Retinal pigment epithelial cell (primary cell): ENCODE measurements around the gene ZBTB25.

Experiments used
- DNase-seq: peaks from one replicate; pipeline ENCODE4 v3.0.0-alpha.2; 2010; ENCODE audit warnings: low read depth
- H3K4me3 ChIP-seq: 2 replicates; pipeline ENCODE4 v1.5.1; 2011; ENCODE audit warnings: mild to moderate bottlenecking, low read length, control low read depth, moderate library complexity
- CTCF ChIP-seq: conservative IDR thresholded peaks from 2 replicates; pipeline ENCODE4 v1.5.1; 2011; ENCODE audit warnings: low read depth, low read length, control low read depth, inconsistent platforms

The ZBTB25 gene

GRCh38 chr14:64465191-64465822 is 38.3 kb downstream of the ZBTB25 start, which contains the start of gene AKAP5:
TSS of gene AKAP5 (plus strand) at chr14:64465499. CDS start at chr14:64468395, 2,896 bp downstream.
- TF ChIP-seq CTCF = no peak
- no peak for DNase-seq
- H3K4me3 ChIP-seq = peak within 1 kb of the TSS; percentile 75

GRCh38 chr14:64464651-64465050 is 39.0 kb downstream of the ZBTB25 start:
- peak overlapping the region; percentile 75 for H3K4me3 ChIP-seq
- DNase-seq = no peak
- TF ChIP-seq CTCF = no peak

- TF ChIP-seq CTCF = no peak
- no peak for DNase-seq
- no peak overlapping the region for H3K4me3 ChIP-seq
These were observed 39.8 kb downstream of the ZBTB25 start for GRCh38 chr14:64463873-64464272.

- DNase-seq = no peak
- no peak for TF ChIP-seq CTCF
- no peak overlapping the region for H3K4me3 ChIP-seq
These were observed 40.4 kb downstream of the ZBTB25 start for GRCh38 chr14:64463195-64463594.

GRCh38 chr14:64461221-64461620 is 42.4 kb downstream of the ZBTB25 start:
- no peak for DNase-seq
- TF ChIP-seq CTCF = no peak
- H3K4me3 ChIP-seq = no peak overlapping the region

- no peak for DNase-seq
- no peak overlapping the region for H3K4me3 ChIP-seq
- no peak for TF ChIP-seq CTCF
These were observed 44.1 kb downstream of the ZBTB25 start for GRCh38 chr14:64459405-64460136.

GRCh38 chr14:64454671-64455070 is 49.0 kb downstream of the ZBTB25 start:
- no peak for TF ChIP-seq CTCF
- H3K4me3 ChIP-seq = no peak overlapping the region
- DNase-seq = no peak
